Liver (tissue), 3 donors: ENCODE data around the gene CD2.

Source experiments
- EGR1 ChIP-seq, 2 donors: IDR thresholded peaks; 2 replicates each; pipeline ENCODE4 v1.6.1; 2016 to 2018; ENCODE audit warnings: antibody characterized with exemption in 2 of 2, low read depth in 2 of 2
- FOXA1 ChIP-seq: IDR thresholded peaks from 2 replicates; pipeline ENCODE4 v1.6.1; 2016; ENCODE audit warnings: antibody characterized with exemption
- GABPA ChIP-seq, 2 donors: IDR thresholded peaks in 1 of 2; conservative IDR thresholded peaks in 1 of 2; 2 replicates each; pipeline ENCODE4 v1.6.1; 2016; ENCODE audit warnings: antibody characterized with exemption in 2 of 2, mild to moderate bottlenecking in 1 of 2, moderate library complexity in 1 of 2
- JUND ChIP-seq, 2 donors: IDR thresholded peaks; 2 replicates each; pipeline ENCODE4 v1.6.1; 2016; ENCODE audit warnings: antibody characterized with exemption in 2 of 2
- NR2F2 ChIP-seq: IDR thresholded peaks from 2 replicates; pipeline ENCODE4 v1.6.1; 2016; ENCODE audit warnings: antibody characterized with exemption
- RAD21 ChIP-seq, 2 donors: IDR thresholded peaks; 2 replicates each; pipeline ENCODE4 v1.6.1; 2016; ENCODE audit warnings: antibody characterized with exemption in 2 of 2, mild to moderate bottlenecking in 2 of 2
- SP1 ChIP-seq: IDR thresholded peaks from 2 replicates; pipeline ENCODE4 v1.6.1; 2018; ENCODE audit warnings: antibody characterized with exemption, mild to moderate bottlenecking
- TAF1 ChIP-seq: conservative IDR thresholded peaks from 2 replicates; pipeline ENCODE4 v1.6.1; 2016; ENCODE audit warnings: antibody characterized with exemption, mild to moderate bottlenecking
- YY1 ChIP-seq: IDR thresholded peaks from 2 replicates; pipeline ENCODE4 v1.6.1; 2016; ENCODE audit warnings: antibody characterized with exemption, mild to moderate bottlenecking
- TF ChIP-seq, protein P1 (sequence below): fragments of 150-350 bp; IDR thresholded peaks from 2 replicates; pipeline ENCODE4 v1.5.1; 2017; ENCODE audit warnings: improper control_type of control experiment, low read depth, low read length; ENCODE audit not compliant: missing input control
- TF ChIP-seq, protein P2 (sequence below): IDR thresholded peaks from 2 replicates; pipeline ENCODE4 v1.6.1; 2016; ENCODE audit warnings: antibody characterized with exemption
- TF ChIP-seq, protein P3 (sequence below): IDR thresholded peaks from 2 replicates; pipeline ENCODE4 v1.6.1; 2016; ENCODE audit warnings: antibody characterized with exemption, mild to moderate bottlenecking
- TF ChIP-seq, protein P4 (sequence below): IDR thresholded peaks from 2 replicates; pipeline ENCODE4 v1.6.1; 2016; ENCODE audit warnings: antibody characterized with exemption
- donor health status: healthy.
- donor health status: healthy.

DNA sequence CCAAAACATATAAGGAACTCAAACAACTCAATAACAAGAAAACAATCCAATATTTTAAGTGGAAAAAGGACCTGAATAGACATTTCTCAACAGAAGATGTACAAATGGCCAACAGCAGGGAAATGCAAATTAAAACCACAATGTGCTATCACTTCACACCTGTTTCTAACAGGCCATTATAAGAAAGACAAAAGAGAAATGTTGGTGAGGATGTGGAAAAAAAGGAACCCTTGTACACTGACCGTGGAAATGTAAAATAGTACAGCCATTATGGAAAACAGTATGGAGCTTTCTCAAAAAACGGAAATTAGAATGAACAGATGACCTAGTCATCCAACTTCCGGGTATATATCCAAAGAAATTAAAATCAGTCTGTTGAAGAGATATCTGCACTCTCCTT lies 37.8 kb upstream of the CD2 start:
- TF ChIP-seq, protein P1, sequence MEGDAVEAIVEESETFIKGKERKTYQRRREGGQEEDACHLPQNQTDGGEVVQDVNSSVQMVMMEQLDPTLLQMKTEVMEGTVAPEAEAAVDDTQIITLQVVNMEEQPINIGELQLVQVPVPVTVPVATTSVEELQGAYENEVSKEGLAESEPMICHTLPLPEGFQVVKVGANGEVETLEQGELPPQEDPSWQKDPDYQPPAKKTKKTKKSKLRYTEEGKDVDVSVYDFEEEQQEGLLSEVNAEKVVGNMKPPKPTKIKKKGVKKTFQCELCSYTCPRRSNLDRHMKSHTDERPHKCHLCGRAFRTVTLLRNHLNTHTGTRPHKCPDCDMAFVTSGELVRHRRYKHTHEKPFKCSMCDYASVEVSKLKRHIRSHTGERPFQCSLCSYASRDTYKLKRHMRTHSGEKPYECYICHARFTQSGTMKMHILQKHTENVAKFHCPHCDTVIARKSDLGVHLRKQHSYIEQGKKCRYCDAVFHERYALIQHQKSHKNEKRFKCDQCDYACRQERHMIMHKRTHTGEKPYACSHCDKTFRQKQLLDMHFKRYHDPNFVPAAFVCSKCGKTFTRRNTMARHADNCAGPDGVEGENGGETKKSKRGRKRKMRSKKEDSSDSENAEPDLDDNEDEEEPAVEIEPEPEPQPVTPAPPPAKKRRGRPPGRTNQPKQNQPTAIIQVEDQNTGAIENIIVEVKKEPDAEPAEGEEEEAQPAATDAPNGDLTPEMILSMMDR: no peak
- TF ChIP-seq, protein P2, sequence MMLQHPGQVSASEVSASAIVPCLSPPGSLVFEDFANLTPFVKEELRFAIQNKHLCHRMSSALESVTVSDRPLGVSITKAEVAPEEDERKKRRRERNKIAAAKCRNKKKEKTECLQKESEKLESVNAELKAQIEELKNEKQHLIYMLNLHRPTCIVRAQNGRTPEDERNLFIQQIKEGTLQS: no peak
- TF ChIP-seq SP1: no peak
- TF ChIP-seq JUND (IDR thresholded peaks at IDR 0.05): no peak
- no peak for TF ChIP-seq NR2F2
- TF ChIP-seq RAD21 (IDR thresholded peaks at IDR 0.05): no peak
- no peak for TF ChIP-seq FOXA1
- no peak for TF ChIP-seq GABPA (IDR thresholded peaks at IDR 0.05 in 1 of 2, conservative IDR thresholded peaks at IDR 0.05 in 1 of 2)
- TF ChIP-seq EGR1 (IDR thresholded peaks at IDR 0.05; ENCODE audit: low read depth in 2 of 2): no peak
- TF ChIP-seq, protein P3, sequence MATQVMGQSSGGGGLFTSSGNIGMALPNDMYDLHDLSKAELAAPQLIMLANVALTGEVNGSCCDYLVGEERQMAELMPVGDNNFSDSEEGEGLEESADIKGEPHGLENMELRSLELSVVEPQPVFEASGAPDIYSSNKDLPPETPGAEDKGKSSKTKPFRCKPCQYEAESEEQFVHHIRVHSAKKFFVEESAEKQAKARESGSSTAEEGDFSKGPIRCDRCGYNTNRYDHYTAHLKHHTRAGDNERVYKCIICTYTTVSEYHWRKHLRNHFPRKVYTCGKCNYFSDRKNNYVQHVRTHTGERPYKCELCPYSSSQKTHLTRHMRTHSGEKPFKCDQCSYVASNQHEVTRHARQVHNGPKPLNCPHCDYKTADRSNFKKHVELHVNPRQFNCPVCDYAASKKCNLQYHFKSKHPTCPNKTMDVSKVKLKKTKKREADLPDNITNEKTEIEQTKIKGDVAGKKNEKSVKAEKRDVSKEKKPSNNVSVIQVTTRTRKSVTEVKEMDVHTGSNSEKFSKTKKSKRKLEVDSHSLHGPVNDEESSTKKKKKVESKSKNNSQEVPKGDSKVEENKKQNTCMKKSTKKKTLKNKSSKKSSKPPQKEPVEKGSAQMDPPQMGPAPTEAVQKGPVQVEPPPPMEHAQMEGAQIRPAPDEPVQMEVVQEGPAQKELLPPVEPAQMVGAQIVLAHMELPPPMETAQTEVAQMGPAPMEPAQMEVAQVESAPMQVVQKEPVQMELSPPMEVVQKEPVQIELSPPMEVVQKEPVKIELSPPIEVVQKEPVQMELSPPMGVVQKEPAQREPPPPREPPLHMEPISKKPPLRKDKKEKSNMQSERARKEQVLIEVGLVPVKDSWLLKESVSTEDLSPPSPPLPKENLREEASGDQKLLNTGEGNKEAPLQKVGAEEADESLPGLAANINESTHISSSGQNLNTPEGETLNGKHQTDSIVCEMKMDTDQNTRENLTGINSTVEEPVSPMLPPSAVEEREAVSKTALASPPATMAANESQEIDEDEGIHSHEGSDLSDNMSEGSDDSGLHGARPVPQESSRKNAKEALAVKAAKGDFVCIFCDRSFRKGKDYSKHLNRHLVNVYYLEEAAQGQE: no peak
- no peak for TF ChIP-seq YY1
- no peak for TF ChIP-seq TAF1
- TF ChIP-seq, protein P4, sequence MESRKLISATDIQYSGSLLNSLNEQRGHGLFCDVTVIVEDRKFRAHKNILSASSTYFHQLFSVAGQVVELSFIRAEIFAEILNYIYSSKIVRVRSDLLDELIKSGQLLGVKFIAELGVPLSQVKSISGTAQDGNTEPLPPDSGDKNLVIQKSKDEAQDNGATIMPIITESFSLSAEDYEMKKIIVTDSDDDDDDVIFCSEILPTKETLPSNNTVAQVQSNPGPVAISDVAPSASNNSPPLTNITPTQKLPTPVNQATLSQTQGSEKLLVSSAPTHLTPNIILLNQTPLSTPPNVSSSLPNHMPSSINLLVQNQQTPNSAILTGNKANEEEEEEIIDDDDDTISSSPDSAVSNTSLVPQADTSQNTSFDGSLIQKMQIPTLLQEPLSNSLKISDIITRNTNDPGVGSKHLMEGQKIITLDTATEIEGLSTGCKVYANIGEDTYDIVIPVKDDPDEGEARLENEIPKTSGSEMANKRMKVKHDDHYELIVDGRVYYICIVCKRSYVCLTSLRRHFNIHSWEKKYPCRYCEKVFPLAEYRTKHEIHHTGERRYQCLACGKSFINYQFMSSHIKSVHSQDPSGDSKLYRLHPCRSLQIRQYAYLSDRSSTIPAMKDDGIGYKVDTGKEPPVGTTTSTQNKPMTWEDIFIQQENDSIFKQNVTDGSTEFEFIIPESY: no peak
